Neural progenitor cell (in vitro differentiated cells): ENCODE measurements around the gene TMEM176B.

Source experiments
- EZH2phosphoT487 ChIP-seq: fragments of 200-600 bp; sonication (generic); IDR thresholded peaks from 2 replicates; pipeline ENCODE4 v1.6.1; 2017; ENCODE audit warnings: antibody characterized with exemption
- TF ChIP-seq, protein P1 (sequence below): fragments of 200-600 bp; sonication (generic); IDR thresholded peaks from 2 replicates; pipeline ENCODE4 v1.5.1; 2017; ENCODE audit warnings: antibody characterized with exemption, mild to moderate bottlenecking

DNA sequence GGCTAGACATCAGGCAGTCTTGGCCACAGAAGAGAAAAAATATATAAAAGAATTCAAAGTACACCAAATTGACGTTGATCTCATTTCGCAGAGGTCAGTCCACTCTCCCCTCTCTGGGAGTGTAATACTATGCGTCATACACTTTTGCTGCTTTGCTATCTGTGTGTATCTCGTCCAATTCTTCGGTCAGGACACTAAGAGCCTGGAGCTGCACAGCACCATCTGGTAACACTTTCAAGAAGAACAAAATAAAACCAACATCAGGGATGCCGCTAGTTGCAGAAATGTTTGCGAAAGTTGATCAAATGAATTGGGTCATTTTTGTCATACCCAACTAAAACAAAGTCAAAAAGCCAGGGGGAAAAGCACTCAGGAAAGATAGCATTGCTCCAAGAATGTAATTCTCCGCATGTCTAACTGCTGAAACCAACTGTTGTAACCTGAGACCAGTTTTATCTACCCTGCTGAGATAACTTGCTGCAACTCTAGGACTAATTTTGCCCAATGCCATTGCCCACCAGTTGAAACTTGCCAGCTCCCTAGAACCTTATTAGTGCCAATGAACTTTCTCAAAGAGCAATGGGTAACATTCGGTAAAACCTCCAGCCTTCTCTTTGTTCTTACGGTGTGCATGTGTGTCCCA is 23.4 kb upstream of the TMEM176B start:
- TF ChIP-seq, protein P1, sequence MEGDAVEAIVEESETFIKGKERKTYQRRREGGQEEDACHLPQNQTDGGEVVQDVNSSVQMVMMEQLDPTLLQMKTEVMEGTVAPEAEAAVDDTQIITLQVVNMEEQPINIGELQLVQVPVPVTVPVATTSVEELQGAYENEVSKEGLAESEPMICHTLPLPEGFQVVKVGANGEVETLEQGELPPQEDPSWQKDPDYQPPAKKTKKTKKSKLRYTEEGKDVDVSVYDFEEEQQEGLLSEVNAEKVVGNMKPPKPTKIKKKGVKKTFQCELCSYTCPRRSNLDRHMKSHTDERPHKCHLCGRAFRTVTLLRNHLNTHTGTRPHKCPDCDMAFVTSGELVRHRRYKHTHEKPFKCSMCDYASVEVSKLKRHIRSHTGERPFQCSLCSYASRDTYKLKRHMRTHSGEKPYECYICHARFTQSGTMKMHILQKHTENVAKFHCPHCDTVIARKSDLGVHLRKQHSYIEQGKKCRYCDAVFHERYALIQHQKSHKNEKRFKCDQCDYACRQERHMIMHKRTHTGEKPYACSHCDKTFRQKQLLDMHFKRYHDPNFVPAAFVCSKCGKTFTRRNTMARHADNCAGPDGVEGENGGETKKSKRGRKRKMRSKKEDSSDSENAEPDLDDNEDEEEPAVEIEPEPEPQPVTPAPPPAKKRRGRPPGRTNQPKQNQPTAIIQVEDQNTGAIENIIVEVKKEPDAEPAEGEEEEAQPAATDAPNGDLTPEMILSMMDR, result no peak
- TF ChIP-seq EZH2phosphoT487, result no peak
